Stimulated activated CD8-positive, alpha-beta memory T cell treated with anti-CD3 and anti-CD28 coated beads, Interleukin-12 subunit alpha, Interleukin-12 subunit beta, amount 100 ng/mL, for 1 hour (primary cell): ENCODE measurements around the gene ATP5MC3.

ENCODE experiments used
- DNase-seq: peaks from one replicate; pipeline ENCODE4 v3.0.0-alpha.2; 2020; ENCODE audit warnings: low read depth

The ATP5MC3 gene

DNA sequence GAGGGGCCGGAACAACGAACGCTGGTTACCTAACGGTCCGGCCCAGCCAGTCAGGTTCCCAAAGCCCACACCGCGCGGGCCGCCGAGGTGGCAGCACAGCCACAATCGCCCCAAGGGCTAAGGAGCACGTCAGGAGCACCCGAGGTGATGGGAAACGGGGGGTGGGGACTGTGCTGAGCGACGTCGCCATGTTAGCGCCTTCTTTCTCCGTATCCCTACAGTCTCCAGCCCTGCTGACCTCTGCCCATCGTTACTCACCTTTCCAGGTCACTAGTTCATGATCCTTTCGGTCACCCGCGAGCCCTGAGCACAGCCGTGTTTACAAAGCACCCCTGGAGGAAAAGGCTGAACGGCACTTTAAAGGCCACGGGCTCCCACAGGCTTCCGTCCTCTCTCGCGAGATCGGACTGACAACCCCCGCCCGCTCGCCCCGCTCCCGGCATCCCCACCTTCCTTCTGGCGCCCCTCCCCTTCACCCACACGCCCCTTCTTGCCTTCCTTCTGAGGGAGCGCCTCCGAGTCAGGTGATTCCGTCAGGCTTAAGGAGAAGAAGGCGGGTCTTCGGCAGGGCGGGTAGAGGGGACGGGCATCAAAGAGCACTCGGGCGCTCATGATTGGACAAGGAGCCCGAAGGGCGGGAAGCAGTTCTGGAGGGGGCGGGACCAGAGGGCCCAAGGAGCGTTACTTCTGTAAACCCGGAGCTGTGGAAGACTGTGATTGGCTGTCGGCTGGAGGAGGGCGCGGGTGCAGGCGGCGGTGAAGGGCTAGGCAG is 13.5 kb downstream of the ATP5MC3 start, which contains the start of gene ATF2:
TSS of gene ATF2 (minus strand) at position 412 of the 772 bp plus-strand sequence. CDS start 31,760 bp downstream, outside the sequence.
- DNase-seq: peak; percentile 95

DNA sequence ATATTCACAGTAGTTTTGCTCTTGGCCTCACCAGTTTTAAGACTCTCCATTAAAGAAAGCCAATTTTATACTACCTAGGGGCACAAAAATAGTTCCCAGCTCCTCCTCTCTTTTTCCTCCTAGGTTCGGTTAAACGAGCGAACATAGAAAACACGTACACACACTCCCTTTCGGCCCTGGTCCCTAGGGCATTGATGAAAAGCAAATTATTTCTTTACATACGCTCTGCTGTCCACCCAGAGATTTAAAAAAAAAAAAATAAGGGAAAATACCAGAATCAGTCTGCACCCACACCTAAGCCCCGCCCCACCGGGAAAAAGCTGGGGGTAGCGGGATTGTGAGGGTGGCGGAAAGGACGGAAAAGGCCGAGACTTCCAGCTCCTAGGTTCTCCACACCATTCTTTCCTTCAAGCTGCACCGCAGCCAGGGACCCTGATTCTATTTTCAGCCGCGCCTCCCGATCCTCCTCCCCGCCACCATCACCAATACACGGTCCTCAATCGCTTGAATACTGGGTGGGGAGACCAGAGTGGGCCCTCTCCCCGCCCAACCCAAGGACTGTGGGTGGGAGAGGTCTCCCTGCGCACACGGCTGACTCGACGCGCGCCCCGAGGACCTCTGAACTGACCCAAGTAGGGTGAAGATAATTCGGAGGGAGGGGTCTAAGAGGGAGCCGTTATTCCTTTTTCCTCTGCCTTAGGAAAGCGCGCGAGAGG is 14.3 kb downstream of the ATP5MC3 start:
- no peak for DNase-seq

DNA sequence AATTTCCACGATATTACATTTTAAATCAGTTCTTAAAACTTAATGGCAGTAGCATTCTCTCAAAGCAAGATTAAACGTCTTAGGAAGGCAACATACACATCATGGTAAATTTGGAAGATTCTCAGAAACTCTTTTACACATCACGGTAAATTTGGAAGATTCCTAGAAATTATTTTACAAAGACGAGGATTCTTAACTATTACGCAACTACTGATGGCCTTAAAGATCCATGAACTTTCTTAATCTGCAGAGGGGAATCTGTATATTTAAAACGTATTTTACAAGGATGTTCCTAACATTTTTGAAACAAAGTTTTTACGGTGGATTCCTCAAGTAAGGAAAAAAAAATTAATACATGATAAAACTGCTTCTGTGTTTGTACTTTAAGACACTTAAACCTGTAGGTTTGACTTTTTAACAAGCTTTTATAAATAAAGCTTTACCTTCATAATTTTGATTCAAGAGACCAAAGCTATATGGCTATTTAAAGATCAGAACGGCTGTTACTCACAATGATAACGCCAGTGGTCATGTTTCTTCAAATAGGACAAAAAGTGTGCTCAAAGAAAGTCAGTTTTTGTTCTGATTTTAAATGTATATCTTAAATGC is 15.2 kb downstream of the ATP5MC3 start:
- no peak for DNase-seq

DNA sequence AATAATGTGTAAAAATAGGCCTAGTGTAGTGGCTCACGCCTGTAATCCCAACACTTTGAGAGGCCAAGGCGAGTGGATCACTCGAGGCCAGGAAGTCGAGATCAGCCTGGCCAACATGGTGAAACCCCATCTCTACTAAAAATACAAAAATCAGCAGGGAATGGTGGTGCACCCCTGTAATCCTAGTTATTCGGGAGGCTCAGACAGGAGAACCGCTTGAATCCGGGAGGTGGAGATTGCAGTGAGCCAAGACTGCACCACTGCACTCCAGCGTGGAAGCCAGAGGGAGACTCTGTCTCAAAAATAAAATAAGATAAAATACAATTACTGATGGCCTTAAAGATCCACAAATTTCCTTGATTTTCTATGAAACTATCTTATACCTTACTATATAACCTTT is 17.3 kb downstream of the ATP5MC3 start:
- no peak for DNase-seq

DNA sequence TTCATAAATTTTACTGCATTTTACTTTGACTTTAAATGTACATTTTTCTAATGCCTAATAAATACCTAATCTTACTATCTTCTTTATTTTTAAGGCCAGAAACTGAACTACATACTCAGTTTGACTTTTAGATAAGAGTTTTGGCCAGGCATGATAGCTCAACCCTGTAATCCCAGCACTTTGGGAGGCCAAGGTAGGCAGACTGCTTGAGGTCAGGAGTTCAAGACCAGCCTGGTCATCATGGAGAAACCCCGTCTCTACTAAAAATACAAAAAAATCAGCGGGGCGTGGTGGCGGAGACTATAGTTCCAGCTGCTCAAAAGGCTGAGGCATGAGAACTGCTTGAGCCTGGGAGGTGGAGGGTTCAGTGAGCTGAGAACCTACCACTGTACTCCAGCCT is 22.6 kb downstream of the ATP5MC3 start:
- DNase-seq: no peak

DNA sequence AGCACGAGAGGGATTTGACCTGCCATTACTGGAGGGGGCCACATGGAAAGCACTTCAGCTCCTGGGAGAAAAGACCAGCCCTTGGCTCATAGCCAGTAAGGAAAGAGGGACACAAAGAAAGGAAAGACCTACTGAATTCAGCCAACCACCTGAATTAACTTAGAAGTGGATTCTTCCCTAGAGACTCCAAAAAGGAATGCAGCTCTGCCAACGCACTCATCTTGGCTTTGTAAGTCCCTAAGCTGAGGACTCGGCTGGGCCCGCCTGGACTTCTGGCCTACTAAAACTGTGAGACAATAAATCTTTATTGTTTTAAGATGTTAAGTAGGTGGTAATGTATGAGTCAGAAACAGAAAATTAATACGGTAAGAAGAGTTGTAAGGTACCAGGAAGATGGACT is 25.0 kb downstream of the ATP5MC3 start:
- no peak for DNase-seq

DNA sequence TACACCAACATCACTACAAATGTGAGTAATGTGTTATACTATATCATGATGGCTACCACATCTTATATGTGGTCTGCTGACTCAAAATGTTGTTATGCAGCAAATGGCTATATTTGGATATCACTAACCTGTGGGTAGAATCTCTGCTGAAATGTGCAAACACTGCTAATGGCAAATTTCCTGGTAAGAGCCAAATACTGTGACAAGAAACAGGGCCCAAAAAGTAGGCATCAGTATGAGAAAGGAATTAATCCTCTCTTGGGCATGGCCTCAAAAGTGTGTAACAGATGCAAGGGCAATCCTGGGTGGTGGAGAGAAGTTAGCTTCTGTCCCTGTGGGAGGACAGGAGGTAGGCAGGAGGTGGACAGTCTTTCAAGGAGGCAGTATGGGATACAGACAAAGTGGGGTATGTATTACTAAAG is 26.8 kb downstream of the ATP5MC3 start:
- DNase-seq: no peak

DNA sequence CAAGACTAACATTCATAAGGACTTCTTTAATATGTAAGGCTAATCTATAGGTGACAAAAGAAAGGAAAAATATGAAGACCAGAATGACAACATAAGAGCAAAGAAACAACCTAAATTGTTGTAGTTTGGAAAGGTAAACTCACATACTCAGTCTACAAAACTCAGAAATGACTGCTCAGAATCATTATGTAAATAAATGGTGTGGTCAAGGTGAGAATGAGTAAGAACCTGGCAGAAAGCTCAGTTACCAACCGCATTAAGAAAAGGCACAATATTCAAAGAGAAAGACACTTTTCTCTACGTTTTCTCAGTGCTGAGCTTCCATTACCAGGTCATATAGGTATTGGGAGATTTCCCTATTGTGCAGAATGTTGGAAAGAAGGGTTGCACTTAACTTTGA is 29.3 kb downstream of the ATP5MC3 start:
- no peak for DNase-seq

DNA sequence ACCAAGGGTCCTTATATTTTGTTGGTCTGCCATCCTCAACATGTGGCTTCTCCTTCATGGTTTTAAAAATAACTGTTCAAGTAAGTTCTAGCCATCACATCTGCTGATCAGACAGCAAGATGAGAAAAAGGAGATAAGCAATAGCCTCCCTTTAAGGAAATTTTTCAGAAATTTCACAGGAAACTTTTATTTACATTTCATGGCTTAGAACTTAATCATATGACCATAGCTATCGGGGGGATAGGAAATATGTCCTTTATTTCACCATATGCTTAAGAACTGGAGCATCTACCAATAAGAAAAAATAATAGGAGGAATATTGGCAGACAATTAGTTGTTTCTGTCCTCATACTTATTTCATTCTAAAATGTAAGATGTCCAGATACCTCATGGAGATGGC is 29.7 kb downstream of the ATP5MC3 start:
- DNase-seq: no peak

DNA sequence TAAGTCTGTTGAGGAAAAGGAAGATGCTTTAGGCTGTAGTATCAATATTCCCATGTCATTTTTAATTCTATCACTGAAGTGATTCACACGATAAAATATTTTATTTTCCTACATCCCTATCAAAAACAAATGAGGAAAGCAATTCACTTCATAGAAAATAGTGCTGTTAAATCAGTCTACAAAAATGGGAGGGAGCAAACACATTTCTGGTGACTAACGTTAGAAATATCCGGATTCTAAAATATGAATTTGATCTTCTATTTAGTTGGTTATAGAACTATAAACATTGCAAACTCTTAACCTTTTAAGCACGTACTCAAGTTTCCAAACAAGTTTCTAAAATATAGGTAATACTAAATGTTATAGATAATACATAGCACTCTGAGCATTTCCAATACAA is 34.3 kb downstream of the ATP5MC3 start:
- no peak for DNase-seq

DNA sequence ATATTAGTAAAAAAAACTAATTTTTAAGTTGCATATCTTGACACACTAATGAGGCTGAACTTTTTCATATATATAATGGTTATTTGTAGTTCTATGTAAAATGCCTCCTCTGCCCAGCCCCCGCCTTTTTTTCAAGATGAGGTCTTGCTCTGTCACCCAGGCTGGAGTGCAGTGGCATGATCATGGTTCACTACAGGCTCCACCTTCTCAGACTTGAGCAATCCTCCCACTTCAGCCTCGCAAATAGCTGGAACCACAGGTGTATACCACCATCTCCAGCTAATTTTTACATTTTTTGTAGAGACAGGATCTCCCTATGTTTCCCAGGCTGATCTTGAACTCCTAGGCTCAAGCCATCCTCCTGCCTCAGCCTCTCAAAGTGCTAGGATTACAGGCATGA is 37.8 kb downstream of the ATP5MC3 start:
- no peak for DNase-seq

DNA sequence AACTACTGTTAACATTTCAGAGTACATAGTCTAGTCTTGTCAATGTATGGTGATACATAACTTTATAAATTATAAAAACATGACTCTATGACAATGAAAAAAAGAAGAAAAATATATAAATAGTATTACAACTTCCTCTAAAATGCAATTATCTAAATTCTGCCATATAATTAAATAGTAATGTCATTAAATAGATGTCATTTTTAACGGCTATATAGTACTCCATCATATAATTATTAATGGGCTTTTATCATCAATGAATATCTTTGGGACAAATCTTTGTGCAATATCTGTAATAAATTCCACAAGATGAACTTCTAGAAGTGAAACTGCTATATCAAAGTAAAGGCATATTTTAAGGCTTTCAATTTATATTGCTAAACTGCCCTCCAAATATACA is 38.3 kb downstream of the ATP5MC3 start:
- DNase-seq: no peak

DNA sequence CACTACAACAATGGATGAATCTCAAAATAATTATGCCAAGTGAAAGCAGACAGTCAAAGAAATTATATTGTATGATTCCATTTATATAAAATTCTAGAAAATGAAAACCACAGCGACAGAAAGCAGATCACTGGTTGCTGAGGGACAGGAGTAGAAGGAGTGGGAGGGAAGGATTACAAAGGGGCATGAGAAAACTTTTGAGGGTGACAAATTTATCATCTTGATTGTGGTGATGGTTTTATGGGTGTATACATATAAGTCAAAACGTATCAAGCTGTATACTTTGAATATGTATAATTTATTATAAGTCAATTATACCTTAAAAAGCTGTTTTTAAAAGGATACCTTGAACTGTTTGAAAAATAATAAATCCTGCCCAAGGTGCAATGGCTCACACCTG is 41.2 kb downstream of the ATP5MC3 start:
- DNase-seq: no peak

DNA sequence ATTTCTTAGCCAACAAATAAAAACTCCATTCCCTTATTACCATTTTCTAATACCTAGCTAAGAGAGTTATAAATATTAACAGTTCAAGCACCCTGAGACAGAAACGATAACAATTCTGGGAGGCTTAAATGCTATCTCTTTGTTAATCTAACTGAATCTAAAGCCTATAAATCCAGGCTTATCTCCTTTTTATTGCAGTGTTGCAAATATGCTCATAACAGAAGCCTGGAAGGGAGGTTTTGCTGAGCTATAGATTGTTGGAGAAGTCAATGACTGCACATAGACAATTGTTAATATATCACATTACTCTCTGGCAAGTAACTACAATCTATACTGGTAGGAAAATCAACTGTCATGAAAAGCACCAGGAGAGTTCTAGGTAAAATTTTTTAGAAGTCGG is 43.7 kb downstream of the ATP5MC3 start:
- no peak for DNase-seq

DNA sequence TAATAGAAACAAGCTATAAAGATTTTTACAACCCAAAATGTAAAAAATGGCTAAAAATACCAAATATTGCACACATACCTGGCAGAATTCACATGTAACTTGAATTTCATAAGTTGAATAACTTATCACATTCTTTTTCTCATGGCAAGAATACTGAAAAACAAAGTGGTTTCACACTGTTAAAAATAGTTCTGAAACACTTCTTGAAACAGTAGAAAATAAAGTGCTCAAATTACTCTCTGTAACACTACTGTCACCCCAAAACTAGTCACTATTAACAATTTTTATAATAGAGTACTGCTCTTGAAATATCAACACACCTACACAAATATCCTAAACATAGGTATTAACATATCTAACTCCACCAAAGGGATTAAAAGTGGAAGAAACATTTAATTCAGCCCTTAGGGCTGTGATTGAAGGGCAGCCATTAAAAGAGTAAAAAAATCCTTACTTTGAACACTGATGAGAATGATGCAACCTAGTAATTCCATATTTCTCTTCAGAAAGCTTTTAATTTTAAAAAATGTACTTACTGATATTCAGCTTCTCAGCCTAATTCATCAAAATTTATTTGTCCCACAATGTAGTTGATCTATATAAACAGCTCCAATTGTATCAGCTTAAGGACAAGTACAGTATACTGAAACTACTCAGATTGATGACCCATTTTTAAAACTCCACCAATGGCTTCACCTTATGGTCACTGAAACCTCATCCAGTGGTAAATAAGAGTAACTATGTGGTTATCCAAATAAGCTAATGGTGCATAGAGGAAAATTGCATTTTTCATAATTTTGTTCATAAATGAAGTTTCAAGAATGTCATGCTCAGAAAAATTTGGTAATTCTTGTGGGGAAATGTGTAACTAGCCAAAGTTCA is 44.9 kb downstream of the ATP5MC3 start:
- no peak for DNase-seq

DNA sequence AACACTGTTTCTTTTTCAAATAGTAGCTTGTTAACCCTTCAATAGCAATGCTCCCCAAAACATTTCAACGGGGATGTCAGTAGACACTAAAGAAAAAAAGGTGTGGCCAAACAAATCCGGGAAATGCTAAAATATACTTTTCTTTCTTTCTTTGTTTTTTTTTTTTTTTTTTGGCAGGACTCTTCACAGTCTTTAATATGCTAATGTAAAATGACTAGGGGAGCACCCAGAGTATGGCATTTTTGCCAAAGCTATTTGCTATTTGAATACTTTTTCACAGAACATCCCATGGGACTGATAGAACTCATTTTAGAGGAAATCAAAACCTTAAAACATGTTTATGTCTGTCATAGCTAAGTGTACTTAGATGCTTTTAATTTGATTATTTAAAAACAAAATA is 45.6 kb downstream of the ATP5MC3 start:
- DNase-seq: no peak

DNA sequence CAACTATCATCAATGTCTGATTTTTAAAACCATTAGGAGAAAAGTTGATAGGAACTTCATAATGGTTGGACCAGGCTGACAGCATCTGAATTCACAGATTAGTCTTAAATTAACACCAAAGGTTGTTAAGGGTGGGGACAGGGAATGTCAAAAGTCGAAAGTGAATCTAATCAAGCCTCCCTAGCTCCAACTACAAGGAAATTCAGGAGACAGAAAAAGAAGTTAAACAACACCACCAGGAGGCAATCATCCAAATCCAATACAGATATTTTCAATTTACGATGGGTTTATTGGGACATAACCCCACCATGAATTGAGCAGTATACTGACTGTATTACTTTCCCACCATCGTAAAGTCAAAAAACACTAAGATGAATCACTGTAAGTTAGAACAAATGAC is 46.3 kb downstream of the ATP5MC3 start:
- no peak for DNase-seq

DNA sequence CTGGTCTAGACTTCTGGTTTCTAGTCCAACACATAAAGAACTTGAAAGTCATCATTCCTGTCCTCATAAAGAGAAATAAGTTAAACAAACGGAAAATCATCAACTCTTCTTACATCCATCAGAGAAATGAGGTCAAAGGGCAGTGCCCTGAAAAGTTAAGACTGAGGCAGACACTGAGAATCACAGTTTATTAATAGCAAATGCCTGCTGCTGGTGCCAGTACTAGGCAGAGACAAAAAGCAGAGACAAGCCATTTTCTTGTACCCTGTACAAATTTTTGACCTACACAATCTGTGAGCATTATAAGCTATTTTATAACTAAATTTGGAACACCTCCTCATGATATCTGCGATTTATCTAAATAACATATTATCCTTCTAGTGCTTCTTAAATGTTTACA is 50.3 kb downstream of the ATP5MC3 start:
- DNase-seq: no peak

DNA sequence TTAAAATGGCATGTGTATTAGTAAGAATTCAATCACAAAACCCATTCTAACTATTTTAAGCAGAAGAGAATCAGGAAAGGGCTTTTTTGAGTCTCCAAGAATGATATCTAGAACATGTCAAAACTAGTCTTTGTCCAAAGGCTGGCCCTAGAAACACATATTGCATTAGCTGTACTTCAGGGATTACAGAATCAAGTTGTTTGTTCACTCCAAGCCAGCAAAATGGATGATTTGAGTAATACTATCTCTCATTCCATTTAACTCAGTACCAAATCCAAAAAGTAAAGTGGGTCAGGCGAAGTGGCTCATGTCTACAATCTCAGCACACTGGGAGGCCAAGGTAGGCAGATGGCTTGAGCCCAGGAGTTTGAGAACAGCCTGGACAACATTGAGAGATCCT is 54.8 kb downstream of the ATP5MC3 start:
- DNase-seq: no peak
